Measurements from ENCODE around the gene ANKS1A. TPM values are rescaled to one million over a fixed set of nuclear protein-coding genes. Genes with fewer than 3 reads are reported as not detected.

Gene ANKS1A
- total and polyA plus RNA-seq, 12 donors = 7.1 to 36.3 (median 29.9) TPM

- H3K4me3 ChIP-seq = no peak overlapping the region
- intact Hi-C loops (cut with DNase I) = loop anchor here in 6 of 10 donors (5.0 to 10.0 kb wide), 5 partner anchors 90 to 263 kb away; partner anchors contain the start of genes ANKS1A (in 1 of the 6) and TAF11 (in 1 of the 6)
- H3K27ac ChIP-seq = no peak overlapping the region
- no peaks in the 10 kb centered on the region for H3K27me3 ChIP-seq
- H3K4me1 ChIP-seq = peaks cover 0 to 37% (median 14%) of the 10 kb centered on the region in 9 donors
- H3K36me3 ChIP-seq = peaks cover 0 to 66% (median 23%) of the 10 kb centered on the region in 9 donors
- H3K9me3 ChIP-seq = no peaks in the 10 kb centered on the region
- DNase-seq (no peak), ATAC-seq (no peak)
- TF ChIP-seq CTCF (IDR thresholded peaks at IDR 0.05) = no peak
- WGBS, 2 donors = 76 to 80% methylated on average over 7 of the region's 7 CpGs
Observed at GRCh38 chr6:34981951-34982350, 92.9 kb downstream of the ANKS1A start.

GRCh38 chr6:34982424-34982852 is 93.4 kb downstream of the ANKS1A start:
- intact Hi-C loops (cut with DNase I) = loop anchor here in 6 of 10 donors (5.0 to 10.0 kb wide), 5 partner anchors 90 to 262 kb away; partner anchors contain the start of genes ANKS1A (in 1 of the 6) and TAF11 (in 1 of the 6)
- no peaks in the 10 kb centered on the region for H3K27me3 ChIP-seq
- WGBS, 2 donors = 78 to 85% methylated on average over 11 of the region's 11 CpGs
- H3K4me1 ChIP-seq = peaks cover 0 to 42% (median 19%) of the 10 kb centered on the region in 9 donors
- ATAC-seq (no peak), DNase-seq (no peak)
- H3K36me3 ChIP-seq = peaks cover 0 to 71% (median 23%) of the 10 kb centered on the region in 9 donors
- no peaks in the 10 kb centered on the region for H3K9me3 ChIP-seq
- no peak overlapping the region for H3K27ac ChIP-seq
- peak in 7 of 9 donors; percentile 7 to 45 (median 24) for TF ChIP-seq CTCF (IDR thresholded peaks at IDR 0.05)
- H3K4me3 ChIP-seq = no peak overlapping the region

- no peak for TF ChIP-seq CTCF (IDR thresholded peaks at IDR 0.05)
- intact Hi-C loops (cut with DNase I) = loop anchor here in 7 of 10 donors (2.0 to 10.0 kb wide), 6 partner anchors 90 to 260 kb away; partner anchors contain the start of genes TCP11 (in 2 of the 7), ANKS1A (in 1 of the 7) and TAF11 (in 1 of the 7)
- DNase-seq (no peak), ATAC-seq (no peak)
- Histone ChIP-seq H3K27ac (no peak overlapping the region), H3K4me3 (no peak overlapping the region), H3K9me3 (no peaks in the 10 kb centered on the region), H3K36me3 (peaks cover 0 to 89% (median 25%) of the 10 kb centered on the region in 9 donors), H3K4me1 (peaks cover 0 to 38% (median 19%) of the 10 kb centered on the region in 9 donors), H3K27me3 (no peaks in the 10 kb centered on the region)
- WGBS, 2 donors = 88 to 89% methylated on average over 2 of the region's 2 CpGs
Observed at GRCh38 chr6:34984416-34984815, 95.4 kb downstream of the ANKS1A start.

- TF ChIP-seq CTCF (IDR thresholded peaks at IDR 0.05) = no peak
- no peaks in the 10 kb centered on the region for H3K27me3 ChIP-seq
- peaks cover 0 to 30% (median 13%) of the 10 kb centered on the region in 9 donors for H3K4me1 ChIP-seq
- H3K9me3 ChIP-seq = no peaks in the 10 kb centered on the region
- no peak overlapping the region for H3K4me3 ChIP-seq
- H3K27ac ChIP-seq = no peak overlapping the region
- peaks cover 0 to 94% (median 32%) of the 10 kb centered on the region in 9 donors for H3K36me3 ChIP-seq
- ATAC-seq (no peak), DNase-seq (no peak)
- intact Hi-C loops (cut with DNase I) = loop anchor here in 9 of 10 donors (2.0 to 10.0 kb wide), 7 partner anchors 72 to 260 kb away; partner anchors contain the start of gene TCP11 (in 2 of the 9)
- WGBS, 2 donors = 90 to 92% methylated on average over 4 of the region's 4 CpGs
Observed at GRCh38 chr6:34985236-34985635, 96.2 kb downstream of the ANKS1A start.
